GM04504 (cell line): ENCODE data around the gene TNFSF4.
"Not testable (repeated sequence)": the region's sequence is repeated elsewhere in the genome, so short reads cannot be mapped to it uniquely, and the experiment has no call there.

Experiments used
- DNase-seq: peaks from one replicate; pipeline ENCODE4 v3.0.0-alpha.2; 2012; ENCODE audit warnings: low read depth

The TNFSF4 gene

GRCh38 chr1:173163222-173163621 is 43.9 kb downstream of the TNFSF4 start:
- DNase-seq, result no peak

GRCh38 chr1:173162601-173163000 is 44.5 kb downstream of the TNFSF4 start:
- no peak for DNase-seq

GRCh38 chr1:173161510-173162221 is 45.5 kb downstream of the TNFSF4 start:
- DNase-seq, result no peak

- not testable (repeated sequence) for DNase-seq
These were observed 53.2 kb downstream of the TNFSF4 start for GRCh38 chr1:173153964-173154363.

- no peak for DNase-seq
These were observed 53.6 kb downstream of the TNFSF4 start for GRCh38 chr1:173153503-173153902.

GRCh38 chr1:173152598-173152997 is 54.5 kb downstream of the TNFSF4 start:
- DNase-seq, result no peak

GRCh38 chr1:173150795-173151194 is 56.3 kb downstream of the TNFSF4 start:
- DNase-seq, result no peak

GRCh38 chr1:173149887-173150286 is 57.2 kb downstream of the TNFSF4 start:
- DNase-seq, result peak; percentile 80

GRCh38 chr1:173148971-173149370 is 58.2 kb downstream of the TNFSF4 start:
- no peak for DNase-seq

- no peak for DNase-seq
These were observed 58.6 kb downstream of the TNFSF4 start for GRCh38 chr1:173148545-173148944.

GRCh38 chr1:173140733-173141132 is 66.4 kb downstream of the TNFSF4 start:
- no peak for DNase-seq

- DNase-seq, result no peak
These were observed 67.4 kb downstream of the TNFSF4 start for GRCh38 chr1:173139706-173140105.

GRCh38 chr1:173137107-173137706 is 69.9 kb downstream of the TNFSF4 start:
- no peak for DNase-seq

- no peak for DNase-seq
These were observed 72.3 kb downstream of the TNFSF4 start for GRCh38 chr1:173134800-173135199.

- DNase-seq, result no peak
These were observed 73.1 kb downstream of the TNFSF4 start for GRCh38 chr1:173134029-173134428.
